Mammary epithelial cell (primary cell): ENCODE data around the gene PRPH.

ENCODE experiments used
- CTCF ChIP-seq, 2 donors: IDR thresholded peaks in 1 of 2; conservative IDR thresholded peaks in 1 of 2; 2 replicates each; pipeline ENCODE4 v1.5.1; 2011 to 2012; ENCODE audit warnings: inconsistent platforms in 2 of 2, low read length in 2 of 2, mild to moderate bottlenecking in 2 of 2, control low read depth in 1 of 2, low read depth in 1 of 2; ENCODE audit not compliant: insufficient read depth in 1 of 2; ENCODE audit errors: extremely low read depth in 1 of 2
- EZH2 ChIP-seq: IDR thresholded peaks from 2 replicates; pipeline ENCODE4 v1.6.1; 2012; ENCODE audit warnings: low read length, inconsistent platforms, borderline replicate concordance

DNA sequence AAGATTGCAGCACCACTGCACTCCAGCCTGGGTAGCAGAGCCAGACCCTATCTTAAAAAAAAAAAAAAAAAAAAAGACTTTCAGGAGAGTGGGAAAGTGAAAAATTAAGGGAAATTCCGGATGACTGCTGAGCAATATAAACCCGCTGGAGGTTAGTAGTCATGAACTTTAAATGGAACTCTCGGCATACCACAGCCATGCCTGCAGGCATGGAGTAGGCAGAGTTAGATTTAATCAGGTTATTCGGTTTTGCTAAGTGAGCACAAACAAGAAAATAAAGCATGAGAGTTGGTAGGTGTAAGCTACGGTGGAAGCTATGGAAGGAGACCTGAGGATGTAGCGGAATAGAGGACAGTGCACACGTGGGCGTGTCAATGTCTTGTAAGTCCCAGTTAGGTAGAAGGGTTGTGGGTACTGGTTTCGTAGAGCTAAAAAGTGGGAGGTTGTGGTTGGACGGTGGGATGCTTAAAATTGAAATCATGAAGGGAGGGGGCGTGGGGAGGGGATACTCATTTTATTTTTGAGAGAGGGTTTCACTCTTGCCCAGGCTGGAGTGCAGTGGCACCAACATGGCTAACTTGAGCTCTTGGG lies 41.8 kb upstream of the PRPH start:
- TF ChIP-seq CTCF (conservative IDR thresholded peaks at IDR 0.05 in 1 of 2, IDR thresholded peaks at IDR 0.05 in 1 of 2; ENCODE audit: extremely low read depth in 1 of 2, insufficient read depth in 1 of 2, low read depth in 1 of 2, low read length in 2 of 2), result no peak
- TF ChIP-seq EZH2, result no peak
